MM.1S (cell line): ENCODE data around the gene EFR3B.
"Not testable (repeated sequence)": the region's sequence is repeated elsewhere in the genome, so short reads cannot be mapped to it uniquely, and the experiment has no call there.

Experiments used
- DNase-seq: peaks from one replicate; pipeline ENCODE4 v3.0.0-alpha.2; 2015
- H2AFZ ChIP-seq: fragments of 300-600 bp; sonication (generic); 2 replicates; pipeline ENCODE4 v1.6.0; 2016; ENCODE audit warnings: antibody characterized with exemption, low read length
- H3F3A ChIP-seq: fragments of 300-600 bp; sonication (generic); 2 replicates; pipeline ENCODE4 v1.6.1; 2016; ENCODE audit warnings: mild to moderate bottlenecking, antibody characterized with exemption, low read length, moderate library complexity, mixed read lengths; ENCODE audit not compliant: insufficient read depth
- H3K27ac ChIP-seq: fragments of 300-600 bp; sonication (generic); 2 replicates; pipeline ENCODE4 v1.5.1; 2016; ENCODE audit warnings: mild to moderate bottlenecking, low read length
- H3K27me3 ChIP-seq: fragments of 300-600 bp; sonication (generic); replicated peaks from 2 replicates; pipeline ENCODE4 v1.6.0; 2016; ENCODE audit warnings: low read length; ENCODE audit not compliant: insufficient read depth
- H3K36me3 ChIP-seq: fragments of 300-600 bp; sonication (generic); replicated peaks from 2 replicates; pipeline ENCODE4 v1.6.1; 2016; ENCODE audit warnings: mild to moderate bottlenecking, low read length, mixed read lengths; ENCODE audit not compliant: insufficient read depth
- H3K4me1 ChIP-seq: fragments of 300-600 bp; sonication (generic); 2 replicates; pipeline ENCODE4 v1.6.1; 2016; ENCODE audit warnings: low read length, mixed read lengths
- H3K4me2 ChIP-seq: fragments of 300-600 bp; sonication (generic); 2 replicates; pipeline ENCODE4 v1.6.0; 2016; ENCODE audit warnings: low read depth, low read length
- H3K4me3 ChIP-seq: fragments of 300-600 bp; sonication (generic); 2 replicates; pipeline ENCODE4 v1.5.1; 2016; ENCODE audit warnings: low read length, mixed read lengths
- H3K79me2 ChIP-seq: fragments of 300-600 bp; sonication (generic); 2 replicates; pipeline ENCODE4 v1.6.1; 2016; ENCODE audit warnings: mixed run types, low read length, mixed read lengths
- H3K9ac ChIP-seq: fragments of 300-600 bp; sonication (generic); 2 replicates; pipeline ENCODE4 v1.6.1; 2016; ENCODE audit warnings: low read length, mixed read lengths
- H3K9me2 ChIP-seq: fragments of 300-600 bp; sonication (generic); replicated peaks from 2 replicates; pipeline ENCODE4 v1.6.1; 2016; ENCODE audit warnings: mild to moderate bottlenecking, low read length, mixed read lengths; ENCODE audit not compliant: insufficient read depth
- H3K9me3 ChIP-seq: fragments of 300-600 bp; sonication (generic); replicated peaks from 2 replicates; pipeline ENCODE4 v1.6.1; 2016; ENCODE audit warnings: mild to moderate bottlenecking, low read length, mixed read lengths; ENCODE audit not compliant: insufficient read depth
- H4K20me1 ChIP-seq: fragments of 300-600 bp; sonication (generic); 2 replicates; pipeline ENCODE4 v1.6.1; 2016; ENCODE audit warnings: mild to moderate bottlenecking, low read length, moderate library complexity, mixed read lengths; ENCODE audit not compliant: insufficient read depth
- CTCF ChIP-seq: fragments of 300-600 bp; sonication (generic); IDR thresholded peaks from 2 replicates; pipeline ENCODE4 v1.5.1; 2016; ENCODE audit warnings: antibody characterized with exemption, low read length, mixed read lengths
- EZH2 ChIP-seq: fragments of 300-600 bp; sonication (generic); optimal IDR thresholded peaks from 2 replicates; pipeline ENCODE3; 2017; ENCODE audit warnings: low read depth, mild to moderate bottlenecking, antibody characterized with exemption, low read length, mixed read lengths
- EZH2phosphoT487 ChIP-seq: fragments of 300-600 bp; sonication (generic); IDR thresholded peaks from 2 replicates; pipeline ENCODE4 v1.6.1; 2018; ENCODE audit warnings: antibody characterized with exemption, low read length

EFR3B gene

GRCh38 chr2:25131567-25132298 is 89.9 kb downstream of the EFR3B start:
- Histone ChIP-seq H3K79me2 (no peaks in the 10 kb centered on the region), H3K4me1 (no peaks in the 10 kb centered on the region), H3K4me3 (no peak overlapping the region), H3K27me3 (peaks cover 53% of the 10 kb centered on the region), H3K36me3 (no peaks in the 10 kb centered on the region), H3K9me3 (no peaks in the 10 kb centered on the region), H3K27ac (no peak overlapping the region), H4K20me1 (no peaks in the 10 kb centered on the region), H3F3A (no peaks in the 10 kb centered on the region), H3K9me2 (no peaks in the 10 kb centered on the region), H2AFZ (no peak overlapping the region), H3K4me2 (peak overlapping the region; percentile 39; the same call in 1 of the 2 replicates), H3K9ac (no peak overlapping the region)
- no peak for DNase-seq
- no peak for TF ChIP-seq EZH2
- TF ChIP-seq EZH2phosphoT487: no peak
- TF ChIP-seq CTCF: no peak

DNA sequence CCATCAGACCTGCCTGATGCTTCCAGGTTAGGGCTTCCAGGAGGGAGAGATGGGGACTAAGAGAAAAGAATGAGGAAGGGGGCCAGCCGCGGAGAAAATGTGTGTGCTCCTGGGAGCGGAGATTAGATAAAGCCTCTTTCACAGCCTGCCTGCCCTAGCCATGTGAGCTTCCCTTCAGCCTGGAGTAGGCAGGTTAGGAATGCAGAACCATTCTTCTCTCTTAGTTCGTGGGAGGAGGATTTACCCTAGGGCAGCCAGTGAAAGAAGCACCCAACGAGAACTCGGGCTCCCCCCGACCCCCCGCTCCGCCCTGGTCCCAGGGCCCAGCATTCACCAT is 90.4 kb downstream of the EFR3B start:
- no peak overlapping the region for H3K27ac ChIP-seq
- no peaks in the 10 kb centered on the region for H3K9me2 ChIP-seq
- H3K9me3 ChIP-seq: no peaks in the 10 kb centered on the region
- no peak overlapping the region for H2AFZ ChIP-seq
- peaks cover 53% of the 10 kb centered on the region for H3K27me3 ChIP-seq
- no peak overlapping the region for H3K4me2 ChIP-seq
- no peaks in the 10 kb centered on the region for H3K4me1 ChIP-seq
- H3K9ac ChIP-seq: no peak overlapping the region
- no peaks in the 10 kb centered on the region for H3F3A ChIP-seq
- no peak overlapping the region for H3K4me3 ChIP-seq
- H3K36me3 ChIP-seq: no peaks in the 10 kb centered on the region
- TF ChIP-seq EZH2phosphoT487 (no peak), EZH2 (no peak), CTCF (no peak)
- no peaks in the 10 kb centered on the region for H3K79me2 ChIP-seq
- H4K20me1 ChIP-seq: no peaks in the 10 kb centered on the region
- no peak for DNase-seq

GRCh38 chr2:25132693-25133092 is 90.8 kb downstream of the EFR3B start:
- no peaks in the 10 kb centered on the region for H3K4me1 ChIP-seq
- DNase-seq: no peak
- peaks cover 53% of the 10 kb centered on the region for H3K27me3 ChIP-seq
- no peak overlapping the region for H2AFZ ChIP-seq
- H4K20me1 ChIP-seq: no peaks in the 10 kb centered on the region
- H3K27ac ChIP-seq: no peak overlapping the region
- no peaks in the 10 kb centered on the region for H3F3A ChIP-seq
- H3K4me3 ChIP-seq: no peak overlapping the region
- H3K9me2 ChIP-seq: no peaks in the 10 kb centered on the region
- H3K79me2 ChIP-seq: no peaks in the 10 kb centered on the region
- TF ChIP-seq CTCF (no peak), EZH2 (no peak), EZH2phosphoT487 (no peak)
- H3K9me3 ChIP-seq: no peaks in the 10 kb centered on the region
- H3K9ac ChIP-seq: no peak overlapping the region
- H3K4me2 ChIP-seq: no peak overlapping the region
- no peaks in the 10 kb centered on the region for H3K36me3 ChIP-seq

DNA sequence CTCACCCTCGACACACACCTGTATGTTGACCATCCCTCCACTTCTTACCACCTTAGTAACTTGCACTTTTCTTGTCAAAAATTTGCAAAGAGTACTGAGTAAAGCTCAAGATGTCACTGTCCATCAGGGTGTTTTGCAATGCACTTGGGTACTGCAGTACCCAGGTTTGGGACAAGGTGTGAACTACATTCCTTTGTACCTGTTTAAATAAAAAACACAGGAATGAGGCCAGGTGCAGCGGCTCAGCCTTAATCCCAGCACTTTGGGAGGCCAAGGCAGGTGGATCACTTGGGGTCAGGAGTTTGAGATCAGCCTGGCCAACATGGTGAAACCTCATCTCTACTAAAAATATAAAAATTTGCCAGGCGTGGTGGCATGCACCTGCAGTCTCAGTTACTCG is 98.7 kb downstream of the EFR3B start:
- not testable (repeated sequence) for H3K9me3 ChIP-seq, H3K79me2 ChIP-seq, H3F3A ChIP-seq, H4K20me1 ChIP-seq, H3K36me3 ChIP-seq, H3K9ac ChIP-seq, H3K27ac ChIP-seq, H3K4me3 ChIP-seq, H3K9me2 ChIP-seq, H3K4me2 ChIP-seq, H2AFZ ChIP-seq, DNase-seq, H3K4me1 ChIP-seq, H3K27me3 ChIP-seq
